Measurements from ENCODE around the gene TFEB. TPM values are rescaled to one million over a fixed set of nuclear protein-coding genes. Genes with fewer than 3 reads are reported as not detected.
A peak's percentile ranks its signal among the peaks of the same experiment; 100 is the strongest.

The TFEB gene
- total RNA-seq, 3 donors from 2014 or later = 15.7 to 20.6 (median 18.4) TPM

- no peak overlapping the region for H3K4me3 ChIP-seq
- H3K9me3 ChIP-seq = no peaks in the 10 kb centered on the region
- peak overlapping the region; percentile 82 to 84 for H3K27ac ChIP-seq
- no peaks in the 10 kb centered on the region for H3K27me3 ChIP-seq
- H3K4me1 ChIP-seq = peaks cover 13% of the 10 kb centered on the region in 2 donors
- intact Hi-C loops (cut with DNase I; ENCODE audit: low total_unique reads) = no loop called here
- TF ChIP-seq POLR2A (IDR thresholded peaks at IDR 0.05) (no peak), POLR2AphosphoS5 (IDR thresholded peaks at IDR 0.05) (no peak), CTCF (IDR thresholded peaks at IDR 0.05) (no peak)
- no peak for DNase-seq (ENCODE audit: low spot score in 2 of 2)
- H3K36me3 ChIP-seq = no peaks in the 10 kb centered on the region
These were observed 7.7 kb downstream of the TFEB start for GRCh38 chr6:41727705-41728072.

DNA sequence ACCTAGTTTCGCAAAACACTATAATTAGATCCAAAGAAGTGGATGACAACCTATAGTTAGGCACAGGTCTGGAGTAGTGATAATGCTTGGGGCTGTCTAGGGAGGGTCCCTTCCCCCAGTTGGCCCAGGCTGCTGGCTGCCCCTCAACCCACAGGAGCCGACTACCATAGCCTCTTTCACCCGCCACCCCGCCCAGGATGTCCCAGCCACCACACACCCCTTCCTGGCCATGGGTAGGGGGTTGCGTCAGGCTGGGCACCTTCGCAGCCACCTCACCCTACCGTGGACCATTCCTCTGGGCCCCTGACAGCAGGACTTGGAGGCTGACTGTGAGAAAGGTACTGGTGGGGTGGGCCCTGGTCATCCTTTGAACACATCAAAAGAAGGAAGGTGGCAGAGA, 8.5 kb downstream of the TFEB start:
- Histone ChIP-seq H3K4me3 (no peak overlapping the region), H3K9me3 (no peaks in the 10 kb centered on the region), H3K4me1 (peaks cover 9 to 13% of the 10 kb centered on the region in 2 donors), H3K36me3 (no peaks in the 10 kb centered on the region), H3K27me3 (no peaks in the 10 kb centered on the region), H3K27ac (peak overlapping the region in 1 of 2 donors; percentile 82)
- no peak for TF ChIP-seq POLR2AphosphoS5 (IDR thresholded peaks at IDR 0.05)
- TF ChIP-seq CTCF (IDR thresholded peaks at IDR 0.05) = no peak
- no peak for TF ChIP-seq POLR2A (IDR thresholded peaks at IDR 0.05)
- intact Hi-C loops (cut with DNase I; ENCODE audit: low total_unique reads) = no loop called here
- DNase-seq (ENCODE audit: low spot score in 2 of 2) = no peak

DNA sequence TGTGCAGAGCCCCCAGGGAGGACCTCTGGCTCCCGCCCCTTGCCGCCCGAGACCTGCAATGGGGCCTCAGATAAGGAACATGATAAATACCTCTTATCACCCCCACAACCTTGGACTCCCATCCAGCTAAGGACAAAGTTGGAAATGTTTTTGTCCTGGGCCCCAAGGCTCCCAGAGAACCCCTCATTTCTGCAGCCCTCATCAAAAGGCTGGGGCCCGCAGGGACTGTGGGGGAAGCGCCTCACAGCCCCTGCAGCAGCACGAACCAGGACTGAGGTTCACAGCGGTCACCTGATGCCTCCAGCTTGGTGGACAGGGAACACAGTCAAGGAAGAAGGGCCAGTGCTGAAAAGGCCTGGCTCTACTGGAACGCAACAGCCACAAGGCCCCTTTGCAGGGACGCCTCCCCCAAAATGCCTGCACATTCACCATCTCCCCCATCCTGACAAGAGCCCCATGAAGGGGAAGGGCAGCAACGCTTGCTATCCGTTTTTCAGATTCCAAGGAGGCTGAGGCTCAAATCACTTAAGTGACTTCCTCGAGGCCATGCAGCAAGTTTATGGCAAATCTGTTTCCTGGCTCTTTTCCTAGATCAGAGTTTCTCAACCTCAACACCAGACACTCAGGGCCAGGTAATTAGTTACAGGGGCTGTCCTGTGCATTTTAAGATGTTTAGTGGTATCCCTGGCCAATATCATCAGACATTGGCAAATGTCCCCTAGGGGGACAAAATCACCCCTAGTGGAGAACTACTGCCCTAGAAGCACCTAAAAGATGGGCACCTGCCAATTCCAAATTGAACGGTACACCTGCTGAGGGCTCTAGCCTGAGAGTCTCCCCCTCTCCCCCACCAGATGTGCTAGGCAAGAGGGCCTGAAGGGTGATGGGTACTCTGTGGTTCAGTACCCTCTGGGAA, 10.6 kb downstream of the TFEB start:
- Histone ChIP-seq H3K27me3 (no peaks in the 10 kb centered on the region), H3K27ac (peak overlapping the region; percentile 27 to 77), H3K36me3 (no peaks in the 10 kb centered on the region), H3K9me3 (no peaks in the 10 kb centered on the region), H3K4me3 (no peak overlapping the region), H3K4me1 (peaks cover 9 to 13% of the 10 kb centered on the region in 2 donors)
- DNase-seq (ENCODE audit: low spot score in 2 of 2) = no peak
- no peak for TF ChIP-seq POLR2A (IDR thresholded peaks at IDR 0.05)
- TF ChIP-seq POLR2AphosphoS5 (IDR thresholded peaks at IDR 0.05) = no peak
- TF ChIP-seq CTCF (IDR thresholded peaks at IDR 0.05) = no peak
- intact Hi-C loops (cut with DNase I; ENCODE audit: low total_unique reads) = no loop called here

- intact Hi-C loops (cut with DNase I; ENCODE audit: low total_unique reads) = no loop called here
These were observed 11.2 kb downstream of the TFEB start for GRCh38 chr6:41724228-41724580.

More at GRCh38 chr6:41724228-41724580, 11.2 kb downstream of the TFEB start:
- no peaks in the 10 kb centered on the region for H3K27me3 ChIP-seq
- DNase-seq (ENCODE audit: low spot score in 2 of 2) = no peak
- TF ChIP-seq CTCF (IDR thresholded peaks at IDR 0.05) = no peak
- no peak overlapping the region for H3K4me3 ChIP-seq
- H3K4me1 ChIP-seq = peaks cover 9 to 13% of the 10 kb centered on the region in 2 donors
- H3K27ac ChIP-seq = peak overlapping the region; percentile 57 to 77
- H3K9me3 ChIP-seq = no peaks in the 10 kb centered on the region
- no peaks in the 10 kb centered on the region for H3K36me3 ChIP-seq
